GM12878 (cell line): Measurements from ENCODE around the gene GPM6B. TPM values are rescaled to one million over a fixed set of nuclear protein-coding genes. Genes with fewer than 3 reads are reported as not detected.

Experiments used
- ATAC-seq: fragments of 200-7000 bp; cut with Tn5 transposase; 3 replicates; pipeline ENCODE4 v1.9.1; 2020; ENCODE audit warnings: mild to moderate bottlenecking, moderate library complexity
- BruUV-seq: library from RNA; stranded (reverse); fragments of 400-500 nt; replicated peaks from 2 replicates; lab custom pipeline; 2021; lab: Mats Ljungman, UMichigan
- CTCF ChIA-PET: fragments of 300-600 bp; sonication (Branson Sonifier 250); formaldehyde crosslinking; extraction: SDS; loops from one replicate; lab custom pipeline; 2021; ENCODE audit warnings: inconsistent platforms; lab: Yijun Ruan, JAX
- POLR2A ChIA-PET: fragments of 350-600 bp; formaldehyde crosslinking; extraction: SDS; loops from one replicate; lab custom pipeline; 2021; ENCODE audit warnings: inconsistent platforms; lab: Charles Lee
- RAD21 ChIA-PET: fragments of 300-600 bp; sonication (Branson Sonifier 250); formaldehyde crosslinking; loops from one replicate; lab custom pipeline; 2023; ENCODE audit warnings: antibody characterized with exemption; ENCODE audit not compliant: unreplicated experiment; lab: Charles Lee
- SMC1A ChIA-PET: fragments of 300-600 bp; sonication (Branson Sonifier 250); formaldehyde crosslinking; loops from one replicate; lab custom pipeline; 2023; ENCODE audit not compliant: unreplicated experiment, uncharacterized antibody; lab: Charles Lee
- DNase-seq: peaks from one replicate; pipeline ENCODE4 v3.0.0-alpha.2; 2011; ENCODE audit warnings: low read depth, low spot score
- FAIRE-seq: peaks from 3 replicates; lab custom pipeline; 2011; peaks lifted over from hg19 to GRCh38; lab: Jason Lieb, UNC
- H2AFZ ChIP-seq: 2 replicates; pipeline ENCODE4 v1.6.0; 2011; ENCODE audit warnings: low read depth, low read length, control low read depth; ENCODE audit not compliant: control insufficient read depth
- H3K27ac ChIP-seq: 2 replicates; pipeline ENCODE4 v1.5.1; 2011; ENCODE audit warnings: control low read depth; ENCODE audit not compliant: control insufficient read depth, insufficient read depth
- H3K27me3 ChIP-seq, 2 experiments: replicated peaks in 1 of 2; 2 replicates each; pipeline versions ENCODE4 v1.6.0 to v1.6.1; 2011; ENCODE audit warnings: low read length in 1 of 2; ENCODE audit not compliant: control insufficient read depth in 2 of 2, insufficient read depth in 2 of 2
- H3K36me3 ChIP-seq, 2 experiments: 2 replicates each; pipeline ENCODE4 v1.5.1; 2011; ENCODE audit warnings: low read length in 1 of 2; ENCODE audit not compliant: control insufficient read depth in 2 of 2, insufficient read depth in 2 of 2
- H3K4me1 ChIP-seq: 2 replicates; pipeline ENCODE4 v1.6.1; 2011; ENCODE audit warnings: mild to moderate bottlenecking, low read length, moderate library complexity, mixed read lengths; ENCODE audit not compliant: control insufficient read depth, insufficient read depth
- H3K4me2 ChIP-seq: 2 replicates; pipeline ENCODE4 v1.6.0; 2011; ENCODE audit warnings: control low read depth; ENCODE audit not compliant: control insufficient read depth, insufficient read depth
- H3K4me3 ChIP-seq: fragments of 200-600 bp; sonication (generic); 2 replicates; pipeline ENCODE4 v1.5.1; 2016
- H3K79me2 ChIP-seq: 2 replicates; pipeline ENCODE4 v1.6.0; 2011; ENCODE audit warnings: low read length; ENCODE audit not compliant: control insufficient read depth, insufficient read depth
- H3K9ac ChIP-seq: 2 replicates; pipeline ENCODE4 v1.8.0; 2011; ENCODE audit warnings: low read length, control low read depth, mixed read lengths; ENCODE audit not compliant: control insufficient read depth, insufficient read depth
- H3K9me3 ChIP-seq: replicated peaks from 3 replicates; pipeline ENCODE4 v1.5.1; 2011; ENCODE audit warnings: mild to moderate bottlenecking, low read length; ENCODE audit not compliant: control insufficient read depth, insufficient read depth
- H4K20me1 ChIP-seq: 2 replicates; pipeline ENCODE4 v1.6.0; 2011; ENCODE audit not compliant: control insufficient read depth, insufficient read depth
- BCL11A ChIP-seq: IDR thresholded peaks from 2 replicates; pipeline ENCODE4 v1.6.1; 2011; ENCODE audit warnings: low read depth, low read length
- HDAC6 ChIP-seq: fragments of 200-600 bp; sonication (generic); IDR thresholded peaks from one replicate; pipeline ENCODE4 v1.8.0; 2017; ENCODE audit warnings: antibody characterized with exemption; ENCODE audit not compliant: unreplicated experiment
- PML ChIP-seq: IDR thresholded peaks from 2 replicates; pipeline ENCODE4 v1.6.1; 2012; ENCODE audit warnings: low read length, inconsistent platforms
- PRDM15 ChIP-seq: fragments of 450-650 bp; formaldehyde crosslinking; IDR thresholded peaks from 2 replicates; pipeline ENCODE4 v1.4.0; 2020; ENCODE audit warnings: mild to moderate bottlenecking, moderate library complexity
- RB1 ChIP-seq: fragments of 450-650 bp; formaldehyde crosslinking; IDR thresholded peaks from 2 replicates; pipeline ENCODE4 v1.6.1; 2017; ENCODE audit warnings: mild to moderate bottlenecking, borderline replicate concordance
- RELA ChIP-seq: fragments of 450-650 bp; IDR thresholded peaks from 2 replicates; pipeline ENCODE4 v1.8.0; 2014; ENCODE audit warnings: borderline replicate concordance; ENCODE audit not compliant: partially characterized antibody
- TCF7 ChIP-seq: IDR thresholded peaks from 2 replicates; pipeline ENCODE4 v1.6.1; 2014; ENCODE audit warnings: antibody characterized with exemption, borderline replicate concordance
- YBX1 ChIP-seq: fragments of 450-650 bp; IDR thresholded peaks from 2 replicates; pipeline ENCODE4 v1.6.1; 2016; ENCODE audit warnings: antibody characterized with exemption
- YY1 ChIP-seq: IDR thresholded peaks from 2 replicates; pipeline ENCODE4 v1.6.1; 2011; ENCODE audit warnings: low read depth, mild to moderate bottlenecking, low read length
- ZBTB33 ChIP-seq: fragments of 450-650 bp; IDR thresholded peaks from 2 replicates; pipeline ENCODE4 v1.6.1; 2017; ENCODE audit warnings: mild to moderate bottlenecking
- ZBTB4 ChIP-seq: fragments of 450-650 bp; formaldehyde crosslinking; IDR thresholded peaks from 2 replicates; pipeline ENCODE4 v1.4.0; 2022; ENCODE audit warnings: mild to moderate bottlenecking, moderate library complexity
- WGBS: methylation state at CpG from one replicate; pipeline ENCODE4 v1.1.6; 2016; ENCODE audit warnings: low lambda C conversion rate; ENCODE audit not compliant: insufficient replicate concordance, insufficient coverage; ENCODE audit errors: missing lambda C conversion rate; 5-methylcytosine and 5-hydroxymethylcytosine counted together
- in situ Hi-C: fragments of 300-500 bp; cut with MboI; formaldehyde crosslinking; loops from 9 replicates; pipeline ENCODE4 v1.14.3; 2018; ENCODE audit warnings: mixed read lengths
- intact Hi-C: fragments of 100-400 bp; cut with micrococcal nuclease; formaldehyde crosslinking; loops from one replicate; pipeline ENCODE4 v1.14.2; 2022; ENCODE audit not compliant: unreplicated experiment
- polyA plus RNA-seq, 11 experiments: library from polyadenylated mRNA; depleted of rRNA in 4 of 11; unstranded in 6 of 11; stranded (reverse) in 5 of 11; fragments of >200 nt; fragmentation: Nextera tagmentation in 4 of 11; fragmentation: Illumina TruSeq in 1 of 11; extraction: Ambion mirVana in 4 of 11; extraction: Trizol in 1 of 11; gene quantifications; 1 replicate in 1 of 11; 2 replicates in 10 of 11; pipeline versions ENCODE4 v1.2.1 to v1.2.3, GENCODE V29; 2011 to 2016; ENCODE audit warnings: inconsistent platforms in 2 of 11, missing spikeins in 2 of 11, low read depth in 1 of 11
- total RNA-seq, 4 experiments: library from RNA; depleted of rRNA in 3 of 4; stranded (reverse); fragments of >200 nt in 3 of 4; fragmentation: Illumina TruSeq in 1 of 4; extraction: Trizol in 1 of 4; gene quantifications; 2 replicates each; pipeline versions ENCODE4 v1.2.1 to v1.2.3, GENCODE V29; 2013 to 2021
- TF ChIP-seq, protein P1 (sequence below), 3 experiments: IDR thresholded peaks in 2 of 3; conservative IDR thresholded peaks in 1 of 3; 2 replicates each; pipeline ENCODE4 v1.5.1; 2011; ENCODE audit warnings: low read depth in 3 of 3, low read length in 3 of 3, mild to moderate bottlenecking in 3 of 3, control low read depth in 2 of 3, moderate library complexity in 2 of 3, inconsistent platforms in 1 of 3, mixed read lengths in 1 of 3; ENCODE audit not compliant: control insufficient read depth in 2 of 3, insufficient read depth in 1 of 3; ENCODE audit errors: extremely low read depth in 1 of 3

Gene GPM6B
- total and polyA plus RNA-seq, 10 of the 15 experiments (the other 5 are each of a cell fraction or from before 2014, with no cell fraction given) = 0.01 to 2.6 (median 0.37) TPM; not detected in 2

GRCh38 chrX:13780868-13781427 lies 35.9 kb downstream of the GPM6B start:
- intact Hi-C loops = no loop called here
- H2AFZ ChIP-seq = no peak overlapping the region
- TF ChIP-seq HDAC6 (no peak), ZBTB33 (no peak), YY1 (no peak), YBX1 (no peak), PML (no peak), TCF7 (no peak), BCL11A (no peak), RB1 (no peak), ZBTB4 (CRISPR knock-in tag) (no peak), PRDM15 (CRISPR knock-in tag) (no peak), RELA (no peak)
- TF ChIP-seq, protein P1, sequence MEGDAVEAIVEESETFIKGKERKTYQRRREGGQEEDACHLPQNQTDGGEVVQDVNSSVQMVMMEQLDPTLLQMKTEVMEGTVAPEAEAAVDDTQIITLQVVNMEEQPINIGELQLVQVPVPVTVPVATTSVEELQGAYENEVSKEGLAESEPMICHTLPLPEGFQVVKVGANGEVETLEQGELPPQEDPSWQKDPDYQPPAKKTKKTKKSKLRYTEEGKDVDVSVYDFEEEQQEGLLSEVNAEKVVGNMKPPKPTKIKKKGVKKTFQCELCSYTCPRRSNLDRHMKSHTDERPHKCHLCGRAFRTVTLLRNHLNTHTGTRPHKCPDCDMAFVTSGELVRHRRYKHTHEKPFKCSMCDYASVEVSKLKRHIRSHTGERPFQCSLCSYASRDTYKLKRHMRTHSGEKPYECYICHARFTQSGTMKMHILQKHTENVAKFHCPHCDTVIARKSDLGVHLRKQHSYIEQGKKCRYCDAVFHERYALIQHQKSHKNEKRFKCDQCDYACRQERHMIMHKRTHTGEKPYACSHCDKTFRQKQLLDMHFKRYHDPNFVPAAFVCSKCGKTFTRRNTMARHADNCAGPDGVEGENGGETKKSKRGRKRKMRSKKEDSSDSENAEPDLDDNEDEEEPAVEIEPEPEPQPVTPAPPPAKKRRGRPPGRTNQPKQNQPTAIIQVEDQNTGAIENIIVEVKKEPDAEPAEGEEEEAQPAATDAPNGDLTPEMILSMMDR (IDR thresholded peaks at IDR 0.05 in 2 of 3, conservative IDR thresholded peaks at IDR 0.05 in 1 of 3; ENCODE audit: control insufficient read depth in 2 of 3, extremely low read depth in 1 of 3, insufficient read depth in 1 of 3, low read depth in 3 of 3, low read length in 3 of 3) = no peak

More at GRCh38 chrX:13780868-13781427, 35.9 kb downstream of the GPM6B start:
- ATAC-seq (no peak), DNase-seq (no peak), FAIRE-seq (no peak)
- Histone ChIP-seq H3K9ac (no peak overlapping the region), H3K9me3 (no peaks in the 10 kb centered on the region), H3K4me3 (no peak overlapping the region), H4K20me1 (no peaks in the 10 kb centered on the region), H3K27me3 (no peaks in the 10 kb centered on the region), H3K79me2 (no peaks in the 10 kb centered on the region), H3K4me1 (no peaks in the 10 kb centered on the region), H3K27ac (no peak overlapping the region), H3K4me2 (no peak overlapping the region), H3K36me3 (peaks cover 0 to 2% of the 10 kb centered on the region in 2 experiments; a peak in 2 of 4 replicates)
- RAD21 ChIA-PET = interaction anchor here (0.7 to 1.4 kb wide), 3 partner anchors 9 to 65 kb away, joined by 3 read pairs; no protein-coding TSS in a partner anchor
- POLR2A ChIA-PET = no interaction called here
- CTCF ChIA-PET = interaction anchor here (0.7 to 1.8 kb wide), 4 partner anchors 10 to 251 kb away, joined by 3 to 5 read pairs (median 4); no protein-coding TSS in a partner anchor
- no TSS peak for BruUV-seq
- WGBS = 55% methylated on average over 7 of the region's 7 CpGs
- SMC1A ChIA-PET = interaction anchor here (1.1 to 1.5 kb wide), 2 partner anchors 8 to 9 kb away, joined by 3 to 4 read pairs; no protein-coding TSS in a partner anchor
- in situ Hi-C loops = no loop called here
